Hepatocyte (in vitro differentiated cells): Measurements from ENCODE around the gene CKS1B. TPM values are rescaled to one million over a fixed set of nuclear protein-coding genes. Genes with fewer than 3 reads are reported as not detected.

Source experiments
- DNase-seq: peaks from one replicate; pipeline ENCODE4 v3.0.0-alpha.2; 2016; ENCODE audit warnings: low spot score
- H2AFZ ChIP-seq: fragments of 200-600 bp; sonication (generic); 2 replicates; pipeline ENCODE4 v1.6.0; 2016; ENCODE audit warnings: antibody characterized with exemption, mild to moderate bottlenecking
- H3K27ac ChIP-seq: fragments of 200-600 bp; sonication (generic); 2 replicates; pipeline ENCODE4 v1.5.1; 2016; ENCODE audit warnings: mild to moderate bottlenecking
- H3K27me3 ChIP-seq: fragments of 200-600 bp; sonication (generic); 2 replicates; pipeline ENCODE4 v1.6.1; 2016
- H3K36me3 ChIP-seq: fragments of 200-600 bp; sonication (generic); replicated peaks from 2 replicates; pipeline ENCODE4 v1.5.1; 2016; ENCODE audit warnings: low read depth; ENCODE audit not compliant: insufficient read depth
- H3K4me1 ChIP-seq: fragments of 200-600 bp; sonication (generic); 2 replicates; pipeline ENCODE4 v1.5.1; 2016; ENCODE audit warnings: mild to moderate bottlenecking, moderate library complexity; ENCODE audit not compliant: insufficient read depth
- H3K4me2 ChIP-seq: fragments of 200-600 bp; sonication (generic); 2 replicates; pipeline ENCODE4 v1.6.0; 2016
- H3K4me3 ChIP-seq: fragments of 200-600 bp; sonication (generic); 2 replicates; pipeline ENCODE4 v1.5.1; 2016; ENCODE audit warnings: mild to moderate bottlenecking
- H3K79me2 ChIP-seq: fragments of 200-600 bp; sonication (generic); 2 replicates; pipeline ENCODE4 v1.6.0; 2017; ENCODE audit warnings: mild to moderate bottlenecking
- H3K9me2 ChIP-seq: fragments of 200-600 bp; sonication (generic); replicated peaks from 2 replicates; pipeline ENCODE4 v1.6.0; 2017; ENCODE audit warnings: mild to moderate bottlenecking; ENCODE audit not compliant: insufficient read depth
- H3K9me3 ChIP-seq: fragments of 200-600 bp; sonication (generic); 2 replicates; pipeline ENCODE4 v1.5.1; 2016; ENCODE audit warnings: low read depth, mild to moderate bottlenecking
- H4K20me1 ChIP-seq: fragments of 200-600 bp; sonication (generic); 2 replicates; pipeline ENCODE4 v1.6.0; 2016; ENCODE audit warnings: mild to moderate bottlenecking; ENCODE audit not compliant: insufficient read depth, poor library complexity, severe bottlenecking
- EZH2 ChIP-seq: fragments of 200-600 bp; sonication (generic); IDR thresholded peaks from 2 replicates; pipeline ENCODE4 v1.6.1; 2016; ENCODE audit warnings: antibody characterized with exemption, mild to moderate bottlenecking, borderline replicate concordance
- EZH2phosphoT487 ChIP-seq: fragments of 200-600 bp; sonication (generic); IDR thresholded peaks from one replicate; pipeline ENCODE4 v1.6.1; 2018; ENCODE audit warnings: antibody characterized with exemption, mild to moderate bottlenecking, low read depth, moderate library complexity; ENCODE audit not compliant: unreplicated experiment, severe bottlenecking
- WGBS: methylation state at CpG from one replicate; pipeline ENCODE4 v1.1.6; 2016; ENCODE audit warnings: low lambda C conversion rate; ENCODE audit errors: missing lambda C conversion rate; 5-methylcytosine and 5-hydroxymethylcytosine counted together
- polyA plus RNA-seq: library from polyadenylated mRNA; unstranded; fragments of >200 nt; fragmentation: Nextera tagmentation; extraction: Ambion mirVana; gene quantifications from 2 replicates; pipeline ENCODE4 v1.2.1, GENCODE V29; 2016
- total RNA-seq: library from RNA; depleted of rRNA; stranded (reverse); fragments of >200 nt; gene quantifications from 2 replicates; pipeline ENCODE4 v1.2.3, GENCODE V29; 2014
- TF ChIP-seq, protein P1 (sequence below): fragments of 200-600 bp; sonication (generic); IDR thresholded peaks from 2 replicates; pipeline ENCODE4 v1.5.1; 2016; ENCODE audit warnings: antibody characterized with exemption, mild to moderate bottlenecking; ENCODE audit not compliant: poor library complexity

CKS1B gene
- total and polyA plus RNA-seq, 2 experiments from 2014 or later = 40.4 to 91.3 TPM

DNA sequence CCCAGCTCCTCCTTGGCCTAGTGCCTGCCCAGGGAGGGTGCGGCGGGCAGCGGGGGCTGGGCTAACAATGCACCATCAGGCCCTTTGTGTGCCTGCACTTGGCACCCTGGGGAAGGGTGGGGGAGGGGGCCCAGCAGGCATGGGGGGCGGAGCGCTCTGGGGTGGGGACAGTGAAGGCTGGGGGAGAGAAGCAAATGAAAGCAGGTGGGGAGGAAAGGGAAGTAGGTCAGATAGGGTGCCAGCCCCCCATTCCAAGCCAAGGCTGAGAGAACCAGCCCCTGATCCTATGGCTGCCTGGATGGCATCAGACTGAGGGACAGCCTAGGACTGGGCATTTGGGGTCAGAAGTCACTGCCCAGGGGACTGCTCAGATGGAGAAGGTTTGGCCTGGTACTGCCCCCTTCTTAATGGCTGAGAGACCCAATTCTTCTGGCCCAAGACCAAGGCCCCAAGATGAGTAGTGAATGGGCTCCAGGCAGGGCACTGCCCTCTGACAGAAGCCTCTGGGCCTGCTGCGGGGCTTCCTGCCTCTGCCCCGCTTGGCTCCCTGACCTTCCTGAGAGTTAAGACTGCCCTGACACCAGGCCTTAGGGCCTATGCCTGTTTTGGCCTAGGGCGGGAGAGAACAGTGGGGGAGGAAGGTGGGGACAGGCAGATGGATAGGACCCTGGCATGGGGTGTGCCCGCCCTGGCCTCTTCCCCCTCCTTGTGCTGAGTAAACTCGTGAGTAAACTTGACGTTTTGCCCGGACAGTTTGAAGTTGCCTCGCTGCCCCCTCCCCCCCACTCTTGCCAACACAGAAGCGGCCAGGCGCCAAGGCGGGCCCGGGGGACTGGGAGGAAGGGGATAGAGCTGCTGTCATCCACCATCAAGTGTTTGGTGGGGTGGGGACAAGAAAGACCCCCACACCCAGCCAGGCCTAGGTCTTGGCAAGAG, 30.9 kb downstream of the CKS1B start:
- Histone ChIP-seq H3K4me1 (peaks cover 27% of the 10 kb centered on the region), H3K9me3 (no peaks in the 10 kb centered on the region), H3K4me3 (no peak overlapping the region), H3K27ac (peak overlapping the region; percentile 92), H3K27me3 (no peaks in the 10 kb centered on the region), H3K4me2 (peak overlapping the region; percentile 95), H2AFZ (no peak overlapping the region), H3K79me2 (peaks cover 76% of the 10 kb centered on the region), H3K36me3 (no peaks in the 10 kb centered on the region), H3K9me2 (no peaks in the 10 kb centered on the region), H4K20me1 (peaks cover 12% of the 10 kb centered on the region)
- 94% methylated on average over 12 of the region's 17 CpGs for WGBS
- TF ChIP-seq, protein P1, sequence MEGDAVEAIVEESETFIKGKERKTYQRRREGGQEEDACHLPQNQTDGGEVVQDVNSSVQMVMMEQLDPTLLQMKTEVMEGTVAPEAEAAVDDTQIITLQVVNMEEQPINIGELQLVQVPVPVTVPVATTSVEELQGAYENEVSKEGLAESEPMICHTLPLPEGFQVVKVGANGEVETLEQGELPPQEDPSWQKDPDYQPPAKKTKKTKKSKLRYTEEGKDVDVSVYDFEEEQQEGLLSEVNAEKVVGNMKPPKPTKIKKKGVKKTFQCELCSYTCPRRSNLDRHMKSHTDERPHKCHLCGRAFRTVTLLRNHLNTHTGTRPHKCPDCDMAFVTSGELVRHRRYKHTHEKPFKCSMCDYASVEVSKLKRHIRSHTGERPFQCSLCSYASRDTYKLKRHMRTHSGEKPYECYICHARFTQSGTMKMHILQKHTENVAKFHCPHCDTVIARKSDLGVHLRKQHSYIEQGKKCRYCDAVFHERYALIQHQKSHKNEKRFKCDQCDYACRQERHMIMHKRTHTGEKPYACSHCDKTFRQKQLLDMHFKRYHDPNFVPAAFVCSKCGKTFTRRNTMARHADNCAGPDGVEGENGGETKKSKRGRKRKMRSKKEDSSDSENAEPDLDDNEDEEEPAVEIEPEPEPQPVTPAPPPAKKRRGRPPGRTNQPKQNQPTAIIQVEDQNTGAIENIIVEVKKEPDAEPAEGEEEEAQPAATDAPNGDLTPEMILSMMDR = no peak
- TF ChIP-seq EZH2 = no peak
- no peak for TF ChIP-seq EZH2phosphoT487
- DNase-seq = no peak

DNA sequence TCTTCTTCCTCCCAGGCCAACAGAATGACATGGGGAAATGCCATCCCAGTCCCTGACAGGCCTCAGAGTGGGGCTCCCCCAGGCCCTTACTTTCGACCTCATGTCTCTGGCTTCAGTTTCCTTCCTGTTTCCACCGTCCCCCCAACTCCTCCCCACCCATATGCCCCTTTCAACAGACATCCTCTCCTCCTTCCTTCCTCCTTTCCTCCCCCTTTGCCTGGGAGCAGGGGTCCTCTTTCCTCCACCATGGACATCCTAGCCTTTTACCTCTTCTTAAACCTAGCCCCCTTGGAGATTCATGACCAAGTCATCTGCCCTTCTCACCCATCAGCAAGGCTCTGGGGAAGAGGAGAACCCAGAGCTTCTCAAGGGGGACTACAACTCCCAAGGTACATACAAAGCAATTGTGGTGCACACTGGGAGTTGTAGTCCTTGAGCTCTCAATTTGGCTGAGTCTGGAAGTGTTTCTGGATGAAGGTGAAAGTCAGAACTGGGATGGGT, 32.2 kb downstream of the CKS1B start:
- WGBS = 92% methylated on average over 2 of the region's 2 CpGs

DNA sequence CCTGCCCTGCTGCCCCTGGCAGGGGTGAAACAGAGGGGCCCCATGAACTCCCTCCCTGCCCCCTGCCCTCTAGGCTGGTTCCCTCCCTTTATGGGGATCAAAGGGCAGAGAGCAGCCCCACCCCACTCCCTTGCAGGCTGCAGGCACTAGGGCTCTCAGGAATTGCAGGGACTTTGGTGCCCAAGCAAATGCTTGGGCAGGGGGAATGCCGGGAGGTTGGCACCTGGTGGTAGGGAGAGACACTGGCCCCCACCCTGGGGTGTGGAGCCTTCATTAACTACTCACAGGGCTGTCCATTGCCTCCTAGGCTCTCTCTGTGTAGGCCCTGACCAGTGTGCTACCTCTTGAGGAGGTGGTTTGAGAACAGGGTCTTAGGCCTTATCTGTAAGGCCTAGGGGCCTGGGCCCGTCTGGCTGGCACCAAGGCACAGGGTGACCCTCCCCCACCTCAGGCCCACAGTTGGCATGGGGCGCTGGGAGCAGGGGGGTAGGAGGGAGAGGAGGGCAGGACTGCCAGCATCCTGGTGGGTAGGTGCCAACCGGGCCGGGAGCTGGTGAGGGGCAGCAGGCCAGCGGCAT, 32.9 kb downstream of the CKS1B start:
- 93% methylated on average over 3 of the region's 6 CpGs for WGBS
- Histone ChIP-seq H4K20me1 (peaks cover 13% of the 10 kb centered on the region), H3K79me2 (peaks cover 88% of the 10 kb centered on the region), H3K4me3 (no peak overlapping the region), H3K27me3 (no peaks in the 10 kb centered on the region), H3K27ac (no peak overlapping the region), H3K4me2 (peak overlapping the region; percentile 65), H3K9me3 (no peaks in the 10 kb centered on the region), H3K4me1 (peaks cover 37% of the 10 kb centered on the region), H3K36me3 (no peaks in the 10 kb centered on the region), H2AFZ (no peak overlapping the region), H3K9me2 (no peaks in the 10 kb centered on the region)
- TF ChIP-seq, protein P1 = no peak
- TF ChIP-seq EZH2 (no peak), EZH2phosphoT487 (no peak)
- DNase-seq = no peak

More for the DNA sequence above, 32.2 kb downstream of the CKS1B start:
- Histone ChIP-seq H3K9me3 (no peaks in the 10 kb centered on the region), H3K4me1 (peaks cover 37% of the 10 kb centered on the region), H3K27ac (no peak overlapping the region), H2AFZ (no peak overlapping the region), H3K27me3 (no peaks in the 10 kb centered on the region), H3K9me2 (no peaks in the 10 kb centered on the region), H3K79me2 (peaks cover 86% of the 10 kb centered on the region), H3K4me2 (peak overlapping the region; percentile 65), H3K36me3 (no peaks in the 10 kb centered on the region), H4K20me1 (peaks cover 12% of the 10 kb centered on the region), H3K4me3 (no peak overlapping the region)
- TF ChIP-seq EZH2 (no peak), EZH2phosphoT487 (no peak)
- TF ChIP-seq, protein P1 = no peak
- DNase-seq = no peak
